Progenitor cell of endocrine pancreas (in vitro differentiated cells): ENCODE results near the gene TGM5. TPM values are rescaled to one million over a fixed set of nuclear protein-coding genes. Genes with fewer than 3 reads are reported as not detected.

Experiments used
- DNase-seq: peaks from one replicate; pipeline ENCODE4 v3.0.0; 2021; ENCODE audit warnings: low spot score; ENCODE audit not compliant: unreplicated experiment
- H3K27ac Mint-ChIP-seq: 2 replicates; pipeline ENCODE4 v1.8.0; 2021; ENCODE audit warnings: mild to moderate bottlenecking, moderate library complexity, mixed read lengths
- H3K27me3 Mint-ChIP-seq: 2 replicates; pipeline ENCODE4 v1.8.0; 2021; ENCODE audit warnings: mixed read lengths
- H3K36me3 Mint-ChIP-seq: 2 replicates; pipeline ENCODE4 v1.8.0; 2022; ENCODE audit warnings: mixed read lengths; ENCODE audit not compliant: insufficient read depth
- H3K4me1 Mint-ChIP-seq: 2 replicates; pipeline ENCODE4 v1.8.0; 2021; ENCODE audit warnings: low read depth, mixed read lengths
- H3K4me3 Mint-ChIP-seq: 2 replicates; pipeline ENCODE4 v1.8.0; 2021; ENCODE audit warnings: low read depth, mild to moderate bottlenecking, moderate library complexity, mixed read lengths
- H3K9me3 Mint-ChIP-seq: 2 replicates; pipeline ENCODE4 v1.8.0; 2021; ENCODE audit warnings: low read depth, mixed read lengths
- total RNA-seq: library from RNA; stranded (reverse); gene quantifications from 2 replicates; pipeline ENCODE4 v1.2.1, GENCODE V29; 2021
- TF ChIP-seq, protein P1 (sequence below): fragments of 200-600 bp; sonication (generic); IDR thresholded peaks from one replicate; pipeline ENCODE4 v1.5.0; 2021; ENCODE audit warnings: antibody characterized with exemption, mild to moderate bottlenecking; ENCODE audit not compliant: unreplicated experiment

Gene TGM5
- total RNA-seq, 1 donor from 2014 or later: not detected

DNA sequence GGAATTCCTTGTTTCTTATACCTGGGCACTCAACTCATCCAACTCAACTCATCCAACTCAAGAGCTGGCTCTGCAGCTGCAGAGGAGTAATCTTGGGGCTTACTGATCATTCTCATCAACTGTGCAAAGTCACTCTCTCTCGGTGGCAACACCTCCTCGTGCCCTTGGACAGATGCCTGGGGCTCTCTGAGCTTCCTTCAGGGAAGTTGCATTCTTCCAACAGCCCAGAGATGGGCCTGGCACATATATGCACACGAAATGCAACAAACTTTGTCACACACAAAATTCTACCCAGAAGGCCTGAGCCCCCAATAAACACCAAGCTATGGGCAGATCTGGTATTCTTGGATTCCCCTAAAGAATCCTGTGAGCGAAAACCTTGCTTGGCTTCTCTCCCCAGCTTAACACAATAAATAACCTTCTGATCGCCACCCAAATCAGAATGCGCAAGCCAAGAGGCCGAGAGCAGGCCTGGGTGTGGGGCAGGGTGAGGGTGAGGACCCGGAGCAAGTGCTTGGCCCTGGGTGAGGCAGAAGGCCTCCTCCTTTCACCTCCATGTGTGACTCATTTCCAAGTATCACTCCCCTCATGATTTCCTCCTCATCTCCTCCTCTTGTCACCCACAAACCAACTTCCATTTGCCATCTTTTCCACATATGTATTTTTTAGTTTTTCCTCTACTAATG, 15.4 kb downstream of the TGM5 start:
- no peak for DNase-seq
- Mint-ChIP-seq H3K4me1 (no peaks in the 10 kb centered on the region), H3K27ac (no peak overlapping the region), H3K4me3 (no peak overlapping the region), H3K27me3 (peaks cover 8% of the 10 kb centered on the region), H3K9me3 (no peaks in the 10 kb centered on the region), H3K36me3 (no peaks in the 10 kb centered on the region)
- TF ChIP-seq, protein P1, sequence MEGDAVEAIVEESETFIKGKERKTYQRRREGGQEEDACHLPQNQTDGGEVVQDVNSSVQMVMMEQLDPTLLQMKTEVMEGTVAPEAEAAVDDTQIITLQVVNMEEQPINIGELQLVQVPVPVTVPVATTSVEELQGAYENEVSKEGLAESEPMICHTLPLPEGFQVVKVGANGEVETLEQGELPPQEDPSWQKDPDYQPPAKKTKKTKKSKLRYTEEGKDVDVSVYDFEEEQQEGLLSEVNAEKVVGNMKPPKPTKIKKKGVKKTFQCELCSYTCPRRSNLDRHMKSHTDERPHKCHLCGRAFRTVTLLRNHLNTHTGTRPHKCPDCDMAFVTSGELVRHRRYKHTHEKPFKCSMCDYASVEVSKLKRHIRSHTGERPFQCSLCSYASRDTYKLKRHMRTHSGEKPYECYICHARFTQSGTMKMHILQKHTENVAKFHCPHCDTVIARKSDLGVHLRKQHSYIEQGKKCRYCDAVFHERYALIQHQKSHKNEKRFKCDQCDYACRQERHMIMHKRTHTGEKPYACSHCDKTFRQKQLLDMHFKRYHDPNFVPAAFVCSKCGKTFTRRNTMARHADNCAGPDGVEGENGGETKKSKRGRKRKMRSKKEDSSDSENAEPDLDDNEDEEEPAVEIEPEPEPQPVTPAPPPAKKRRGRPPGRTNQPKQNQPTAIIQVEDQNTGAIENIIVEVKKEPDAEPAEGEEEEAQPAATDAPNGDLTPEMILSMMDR: no peak

DNA sequence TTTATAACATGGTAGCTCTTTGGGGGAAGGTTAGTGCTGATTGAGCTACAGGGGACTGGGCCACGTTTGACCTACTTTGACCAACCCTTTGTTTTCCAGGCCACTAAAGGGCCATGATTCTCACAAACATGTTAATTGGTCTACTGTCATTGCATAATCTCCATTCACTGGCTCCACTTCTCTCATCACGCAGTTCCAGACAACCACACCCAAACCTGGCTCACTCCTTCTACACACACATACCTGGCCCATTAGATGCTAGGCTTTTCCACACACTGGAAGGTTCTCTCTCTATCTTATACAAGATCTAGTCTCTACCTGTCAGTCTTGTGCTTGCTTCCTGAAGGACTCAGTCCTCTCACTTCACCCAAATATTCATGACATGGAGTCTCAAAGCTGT, 15.9 kb downstream of the TGM5 start:
- peaks cover 8% of the 10 kb centered on the region for H3K27me3 Mint-ChIP-seq
- H3K9me3 Mint-ChIP-seq: no peaks in the 10 kb centered on the region

DNA sequence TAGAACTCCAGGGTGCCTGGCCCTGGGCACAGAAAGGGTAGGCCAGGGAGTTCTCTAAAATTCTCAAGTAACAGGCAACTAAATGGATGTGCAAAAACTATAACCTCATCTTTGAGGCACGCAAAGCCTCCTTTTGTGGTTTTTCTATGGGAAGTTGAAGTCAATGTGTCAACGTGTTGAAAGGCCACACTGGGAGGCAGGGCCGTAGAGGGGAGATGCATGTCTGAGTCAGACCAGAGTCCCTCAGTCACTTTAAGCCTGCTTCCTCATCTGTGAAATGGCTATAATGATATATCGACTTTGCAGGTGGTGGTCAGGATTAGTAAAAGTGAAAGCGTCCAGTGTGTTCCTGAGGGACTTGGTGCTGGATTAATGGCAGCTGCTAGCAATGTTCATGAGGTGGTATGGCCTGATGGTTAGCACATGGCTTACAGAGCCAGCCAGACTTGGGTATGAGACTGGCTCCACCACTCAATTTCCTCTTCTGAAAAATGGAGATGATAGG, 17.0 kb downstream of the TGM5 start:
- Mint-ChIP-seq H3K27me3 (peaks cover 8% of the 10 kb centered on the region), H3K9me3 (no peaks in the 10 kb centered on the region), H3K4me1 (no peaks in the 10 kb centered on the region), H3K4me3 (no peak overlapping the region), H3K27ac (no peak overlapping the region), H3K36me3 (no peaks in the 10 kb centered on the region)
- TF ChIP-seq, protein P1: no peak
- DNase-seq: no peak

More for the DNA sequence above, 15.9 kb downstream of the TGM5 start:
- TF ChIP-seq, protein P1: no peak
- Mint-ChIP-seq H3K4me1 (no peaks in the 10 kb centered on the region), H3K4me3 (no peak overlapping the region), H3K27ac (no peak overlapping the region), H3K36me3 (no peaks in the 10 kb centered on the region)
- no peak for DNase-seq

DNA sequence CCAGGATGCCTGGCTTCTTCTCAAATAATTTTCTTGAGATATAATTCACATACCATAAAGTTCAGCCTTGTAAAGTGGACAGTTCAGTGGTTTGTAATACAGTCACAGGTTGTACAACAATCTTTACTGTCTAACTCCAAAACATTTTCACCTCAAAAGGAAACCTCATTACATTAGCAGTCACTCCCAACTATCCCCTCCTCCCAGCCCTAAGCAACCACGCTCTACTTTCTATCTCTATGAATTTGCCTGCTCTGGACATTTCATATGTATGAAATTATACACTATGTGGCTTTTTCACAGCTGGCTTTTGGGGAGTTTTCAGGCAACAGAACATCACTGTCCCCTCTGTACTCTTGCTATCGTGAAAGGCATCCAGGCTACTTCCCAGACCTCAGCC, 17.5 kb downstream of the TGM5 start:
- H3K4me1 Mint-ChIP-seq: no peaks in the 10 kb centered on the region
- no peaks in the 10 kb centered on the region for H3K9me3 Mint-ChIP-seq
- H3K4me3 Mint-ChIP-seq: no peak overlapping the region
- no peak for DNase-seq
- TF ChIP-seq, protein P1: no peak
- no peak overlapping the region for H3K27ac Mint-ChIP-seq
- H3K27me3 Mint-ChIP-seq: peaks cover 4% of the 10 kb centered on the region
- H3K36me3 Mint-ChIP-seq: no peaks in the 10 kb centered on the region

GRCh38 chr15:43246261-43246774, 20.4 kb downstream of the TGM5 start:
- no peak for DNase-seq
- no peaks in the 10 kb centered on the region for H3K4me1 Mint-ChIP-seq
- no peaks in the 10 kb centered on the region for H3K9me3 Mint-ChIP-seq
- TF ChIP-seq, protein P1: no peak
- peaks cover 7% of the 10 kb centered on the region for H3K27me3 Mint-ChIP-seq
- no peak overlapping the region for H3K27ac Mint-ChIP-seq
- H3K36me3 Mint-ChIP-seq: no peaks in the 10 kb centered on the region
- no peak overlapping the region for H3K4me3 Mint-ChIP-seq
